ENCODE measurements around the gene EPS15. TPM values are rescaled to one million over a fixed set of nuclear protein-coding genes. Genes with fewer than 3 reads are reported as not detected.
A peak's percentile ranks its signal among the peaks of the same experiment; 100 is the strongest.

Gene EPS15
- total RNA-seq, 1 donor from 2014 or later = 42.0 TPM

GRCh38 chr1:51527144-51527543 is 8.1 kb upstream of the EPS15 start:
- Mint-ChIP-seq H3K4me3 (no peak overlapping the region), H3K36me3 (no peaks in the 10 kb centered on the region), H3K4me1 (no peaks in the 10 kb centered on the region), H3K9me3 (no peaks in the 10 kb centered on the region), H3K27ac (no peak overlapping the region), H3K27me3 (ENCODE audit: insufficient read depth, low read depth) (no peaks in the 10 kb centered on the region)
- Histone ChIP-seq H3K27me3 (no peaks in the 10 kb centered on the region), H3K9ac (no peak overlapping the region), H3K27ac (no peak overlapping the region), H3F3A (ENCODE audit: low read depth) (no peaks in the 10 kb centered on the region), H3K4me3 (no peak overlapping the region), H2AFZ (replicated peaks) (no peak overlapping the region), H3K4me1 (no peaks in the 10 kb centered on the region), H3K79me2 (ENCODE audit: low read depth) (no peaks in the 10 kb centered on the region), H3K36me3 (no peaks in the 10 kb centered on the region), H4K20me1 (ENCODE audit: low read depth) (no peaks in the 10 kb centered on the region), H3K4me2 (no peak overlapping the region), H3K9me3 (ENCODE audit: low read depth) (no peaks in the 10 kb centered on the region)
- TF ChIP-seq CTCF (IDR thresholded peaks at IDR 0.05) (no peak), EZH2phosphoT487 (IDR thresholded peaks at IDR 0.05) (no peak), EZH2 (IDR thresholded peaks at IDR 0.05) (no peak)
- no peak for DNase-seq (ENCODE audit: low spot score)

DNA sequence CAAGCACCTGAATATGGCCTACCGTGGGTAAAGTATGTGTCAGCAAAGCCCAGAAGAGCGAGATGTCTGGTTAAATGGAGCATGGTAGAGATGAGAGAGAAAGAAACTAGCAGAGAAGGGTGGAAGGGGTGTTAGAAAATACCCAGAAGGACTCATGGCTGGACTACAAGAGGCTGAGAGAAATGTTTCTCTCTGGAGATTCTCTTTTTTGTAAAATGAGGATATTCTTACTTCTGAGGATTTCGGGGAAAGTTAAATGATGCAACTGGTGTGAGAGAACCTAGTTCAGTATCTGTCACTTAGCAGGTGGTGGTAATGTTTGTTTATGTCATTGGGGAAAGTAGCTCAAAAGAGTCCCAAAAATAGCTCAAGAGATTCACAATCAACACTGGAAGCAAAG is 7.2 kb upstream of the EPS15 start:
- H3K36me3 ChIP-seq = no peaks in the 10 kb centered on the region
- H3K9me3 ChIP-seq (ENCODE audit: low read depth) = no peaks in the 10 kb centered on the region
- H3K27me3 ChIP-seq = no peaks in the 10 kb centered on the region
- no peak overlapping the region for H3K9ac ChIP-seq
- no peak overlapping the region for H2AFZ ChIP-seq (replicated peaks)
- DNase-seq (ENCODE audit: low spot score) = no peak
- TF ChIP-seq CTCF (IDR thresholded peaks at IDR 0.05) (no peak), EZH2 (IDR thresholded peaks at IDR 0.05) (no peak)
- no peaks in the 10 kb centered on the region for H3K27me3 Mint-ChIP-seq (ENCODE audit: insufficient read depth, low read depth)
- H3K36me3 Mint-ChIP-seq = no peaks in the 10 kb centered on the region
- no peak overlapping the region for H3K4me3 ChIP-seq
- no peak overlapping the region for H3K27ac ChIP-seq
- H4K20me1 ChIP-seq (ENCODE audit: low read depth) = no peaks in the 10 kb centered on the region
- H3K4me1 Mint-ChIP-seq = no peaks in the 10 kb centered on the region
- H3K4me2 ChIP-seq = no peak overlapping the region
- no peak overlapping the region for H3K4me3 Mint-ChIP-seq
- H3K79me2 ChIP-seq (ENCODE audit: low read depth) = no peaks in the 10 kb centered on the region
- H3K4me1 ChIP-seq = no peaks in the 10 kb centered on the region
- H3F3A ChIP-seq (ENCODE audit: low read depth) = no peaks in the 10 kb centered on the region
- no peaks in the 10 kb centered on the region for H3K9me3 Mint-ChIP-seq
- no peak overlapping the region for H3K27ac Mint-ChIP-seq

DNA sequence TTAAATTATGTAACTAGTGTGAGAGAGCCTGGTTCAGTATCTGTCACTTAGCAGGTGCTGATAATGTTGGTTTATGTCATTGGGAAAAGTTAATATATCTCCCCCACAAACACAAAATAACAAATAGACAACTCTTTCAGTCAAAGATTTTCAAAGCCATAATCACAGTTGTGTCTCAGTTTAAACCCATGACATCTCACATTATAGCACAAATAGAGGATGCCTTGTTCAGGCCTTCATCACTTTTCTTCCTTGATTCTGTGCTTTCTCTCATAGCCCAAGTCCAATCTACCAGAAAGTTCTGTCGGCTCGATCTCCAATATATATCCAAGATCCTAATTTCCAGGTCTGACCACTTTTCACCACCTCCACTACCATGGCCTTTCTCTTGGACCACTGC is 6.2 kb upstream of the EPS15 start:
- Histone ChIP-seq H3K4me1 (no peaks in the 10 kb centered on the region), H2AFZ (replicated peaks) (no peak overlapping the region), H3K9me3 (ENCODE audit: low read depth) (no peaks in the 10 kb centered on the region), H3K27ac (no peak overlapping the region), H3K36me3 (no peaks in the 10 kb centered on the region), H4K20me1 (ENCODE audit: low read depth) (no peaks in the 10 kb centered on the region), H3K9ac (no peak overlapping the region), H3K79me2 (ENCODE audit: low read depth) (no peaks in the 10 kb centered on the region), H3K4me2 (no peak overlapping the region), H3F3A (ENCODE audit: low read depth) (no peaks in the 10 kb centered on the region), H3K4me3 (no peak overlapping the region), H3K27me3 (no peaks in the 10 kb centered on the region)
- H3K9me3 Mint-ChIP-seq = no peaks in the 10 kb centered on the region
- H3K4me1 Mint-ChIP-seq = no peaks in the 10 kb centered on the region
- H3K27ac Mint-ChIP-seq = no peak overlapping the region
- no peaks in the 10 kb centered on the region for H3K36me3 Mint-ChIP-seq
- TF ChIP-seq EZH2 (IDR thresholded peaks at IDR 0.05) (no peak), CTCF (IDR thresholded peaks at IDR 0.05) (no peak), EZH2phosphoT487 (IDR thresholded peaks at IDR 0.05) (no peak)
- DNase-seq (ENCODE audit: low spot score) = no peak
- H3K4me3 Mint-ChIP-seq = no peak overlapping the region
- no peaks in the 10 kb centered on the region for H3K27me3 Mint-ChIP-seq (ENCODE audit: insufficient read depth, low read depth)

DNA sequence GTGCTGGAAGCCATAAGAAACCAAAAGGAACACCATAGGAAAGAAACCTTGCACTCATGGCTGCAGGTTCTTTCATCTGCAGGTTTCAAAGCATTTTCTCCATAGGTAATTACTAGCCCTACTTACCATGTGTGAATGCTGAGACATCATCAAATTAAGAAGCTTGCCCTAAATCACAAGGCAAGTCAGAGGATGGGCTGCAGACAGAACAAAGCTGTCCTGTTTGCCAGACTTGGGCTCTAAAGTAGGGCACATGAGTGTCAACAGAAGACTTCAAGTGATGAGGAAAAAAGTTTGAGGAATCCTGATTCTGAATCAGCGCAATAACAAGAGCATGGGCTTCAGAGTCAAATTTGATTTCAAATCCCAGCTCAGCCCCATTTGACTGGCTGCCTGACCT is 5.8 kb upstream of the EPS15 start:
- Histone ChIP-seq H4K20me1 (ENCODE audit: low read depth) (no peaks in the 10 kb centered on the region), H3K27ac (no peak overlapping the region), H3K9me3 (ENCODE audit: low read depth) (no peaks in the 10 kb centered on the region), H3K4me1 (no peaks in the 10 kb centered on the region), H3K27me3 (no peaks in the 10 kb centered on the region), H3K4me2 (no peak overlapping the region), H2AFZ (replicated peaks) (peak overlapping the region; percentile 52), H3K79me2 (ENCODE audit: low read depth) (no peaks in the 10 kb centered on the region), H3K4me3 (no peak overlapping the region), H3K9ac (no peak overlapping the region), H3F3A (ENCODE audit: low read depth) (no peaks in the 10 kb centered on the region), H3K36me3 (no peaks in the 10 kb centered on the region)
- TF ChIP-seq EZH2phosphoT487 (IDR thresholded peaks at IDR 0.05) = no peak
- no peak for TF ChIP-seq CTCF (IDR thresholded peaks at IDR 0.05)
- TF ChIP-seq EZH2 (IDR thresholded peaks at IDR 0.05) = no peak
- no peaks in the 10 kb centered on the region for H3K27me3 Mint-ChIP-seq (ENCODE audit: insufficient read depth, low read depth)
- H3K9me3 Mint-ChIP-seq = no peaks in the 10 kb centered on the region
- H3K36me3 Mint-ChIP-seq = no peaks in the 10 kb centered on the region
- no peaks in the 10 kb centered on the region for H3K4me1 Mint-ChIP-seq
- DNase-seq (ENCODE audit: low spot score) = no peak
- H3K4me3 Mint-ChIP-seq = no peak overlapping the region
- H3K27ac Mint-ChIP-seq = no peak overlapping the region

Measured in neural progenitor cell (in vitro differentiated cells).